HepG2 (cell line): ENCODE data around the gene HSPA5. TPM values are rescaled to one million over a fixed set of nuclear protein-coding genes. Genes with fewer than 3 reads are reported as not detected.
A peak's percentile ranks its signal among the peaks of the same experiment; 100 is the strongest.

Source experiments
- ATAC-seq: fragments of 200-7000 bp; cut with Tn5 transposase; 3 replicates; pipeline ENCODE4 v1.9.1; 2020; ENCODE audit warnings: mild to moderate bottlenecking, moderate library complexity
- BruUV-seq: library from RNA; stranded (reverse); fragments of 400-500 nt; replicated peaks from 2 replicates; lab custom pipeline; 2021; lab: Mats Ljungman, UMichigan
- CTCF ChIA-PET: fragments of 300-600 bp; formaldehyde crosslinking; extraction: SDS; loops from one replicate; lab custom pipeline; 2021; ENCODE audit warnings: low total read pairs, inconsistent platforms, low intra/inter-chr PET ratio; lab: Yijun Ruan, JAX
- POLR2A ChIA-PET: fragments of 350-600 bp; sonication (Branson Sonifier 250); formaldehyde crosslinking; loops from one replicate; lab custom pipeline; 2020; ENCODE audit warnings: antibody characterized with exemption, inconsistent platforms; lab: Yijun Ruan, JAX
- DNase-seq: peaks from one replicate; pipeline ENCODE4 v3.0.0-alpha.2; 2015; ENCODE audit warnings: low spot score
- FAIRE-seq: peaks from 3 replicates; lab custom pipeline; 2011; peaks lifted over from hg19 to GRCh38; lab: Jason Lieb, UNC
- H2AFZ ChIP-seq: one replicate; pipeline ENCODE4 v1.6.1; 2011; ENCODE audit warnings: low read length, inconsistent platforms
- H3K27ac ChIP-seq: fragments of 300-600 bp; 3 replicates; pipeline ENCODE4 v1.8.0; 2011; ENCODE audit warnings: mixed run types, mild to moderate bottlenecking, mixed read lengths, low read length, inconsistent platforms; ENCODE audit not compliant: insufficient read depth; ENCODE audit errors: extremely low read length
- H3K27me3 ChIP-seq, 2 experiments: fragments of 200-600 bp in 1 of 2; 2 replicates in 1 of 2; 3 replicates in 1 of 2; pipeline versions ENCODE4 v1.6.0 to v1.8.0; 2011; ENCODE audit warnings: low read length in 2 of 2, mild to moderate bottlenecking in 2 of 2, moderate library complexity in 2 of 2, inconsistent platforms in 1 of 2; ENCODE audit not compliant: insufficient read depth in 2 of 2, control insufficient read depth in 1 of 2
- H3K36me3 ChIP-seq, 2 experiments: fragments of 200-600 bp in 1 of 2; replicated peaks in 1 of 2; 2 replicates in 1 of 2; 3 replicates in 1 of 2; pipeline versions ENCODE4 v1.5.1 to v1.8.0; 2011; ENCODE audit warnings: low read length in 2 of 2, inconsistent platforms in 1 of 2; ENCODE audit not compliant: insufficient read depth in 2 of 2, control insufficient read depth in 1 of 2
- H3K4me1 ChIP-seq: 2 replicates; pipeline ENCODE4 v1.5.1; 2012; ENCODE audit warnings: low read length, inconsistent platforms; ENCODE audit not compliant: insufficient read depth
- H3K4me2 ChIP-seq: 2 replicates; pipeline ENCODE4 v1.6.0; 2011; ENCODE audit warnings: low read depth, low read length, inconsistent platforms
- H3K4me3 ChIP-seq, 3 experiments: fragments of 200-600 bp in 1 of 3; sonication (generic), shearing (Covaris generic) in 1 of 3; replicated peaks in 1 of 3; 2 replicates each; pipeline ENCODE4 v1.5.1; 2011 to 2016; ENCODE audit warnings: low read length in 3 of 3, inconsistent platforms in 2 of 3, low read depth in 2 of 3, mild to moderate bottlenecking in 2 of 3, control low read depth in 1 of 3, mixed read lengths in 1 of 3; ENCODE audit not compliant: insufficient read depth in 1 of 3
- H3K79me2 ChIP-seq: one replicate; pipeline ENCODE4 v1.6.1; 2011; ENCODE audit warnings: low read length, inconsistent platforms; ENCODE audit not compliant: insufficient read depth
- H3K9ac ChIP-seq: 2 replicates; pipeline ENCODE4 v1.6.0; 2011; ENCODE audit warnings: mild to moderate bottlenecking, low read depth, low read length, inconsistent platforms; ENCODE audit not compliant: insufficient read depth
- H3K9me3 ChIP-seq: 2 replicates; pipeline ENCODE4 v1.5.1; 2012; ENCODE audit warnings: mild to moderate bottlenecking, low read length
- H4K20me1 ChIP-seq: 2 replicates; pipeline ENCODE4 v1.6.0; 2011; ENCODE audit warnings: inconsistent platforms, mild to moderate bottlenecking, low read length, moderate library complexity; ENCODE audit not compliant: insufficient read depth
- PRPF4 ChIP-seq: fragments of 200-400 bp; formaldehyde crosslinking; IDR thresholded peaks from 2 replicates; pipeline ENCODE4 v1.6.1; 2016; ENCODE audit warnings: low read length, low read depth; ENCODE audit not compliant: poor library complexity, severe bottlenecking
- SIX4 ChIP-seq: sonication (generic); formaldehyde crosslinking; IDR thresholded peaks from 2 replicates; pipeline ENCODE4 v1.4.0; 2020; ENCODE audit warnings: missing genetic modification reagents
- ZNF121 ChIP-seq: sonication (generic); formaldehyde crosslinking; IDR thresholded peaks from 2 replicates; pipeline ENCODE4 v1.5.0; 2020; ENCODE audit warnings: mild to moderate bottlenecking, missing genetic modification reagents
- WGBS: methylation state at CpG from one replicate; pipeline ENCODE4 v1.1.6; 2017; ENCODE audit warnings: low lambda C conversion rate; 5-methylcytosine and 5-hydroxymethylcytosine counted together
- in situ Hi-C: cut with HindIII; loops from 2 replicates; pipeline ENCODE4 v1.10.0; 2017; ENCODE audit warnings: low pct_unique_long_range_greater_than_20kb; ENCODE audit not compliant: extremely low pct_ligation_motif_present
- intact Hi-C: fragments of 100-400 bp; cut with micrococcal nuclease; formaldehyde crosslinking; loops from one replicate; pipeline ENCODE4 v1.10.0; 2022; ENCODE audit not compliant: unreplicated experiment
- polyA plus RNA-seq, 8 experiments: library from polyadenylated mRNA; depleted of rRNA in 3 of 8; stranded (reverse) in 7 of 8; unstranded in 1 of 8; fragments of >200 nt; fragmentation: Illumina TruSeq in 4 of 8; extraction: Trizol in 4 of 8; gene quantifications; 2 replicates each; pipeline versions ENCODE4 v1.2.1 to v1.2.3, GENCODE V29; 2011 to 2016; ENCODE audit warnings: low read depth in 4 of 8, missing spikeins in 1 of 8, mixed read lengths in 1 of 8; ENCODE audit not compliant: insufficient read depth in 1 of 8
- total RNA-seq, 5 experiments: library from RNA; depleted of rRNA; stranded (reverse); fragments of >200 nt; fragmentation: Illumina TruSeq; extraction: Trizol; gene quantifications; 2 replicates each; pipeline ENCODE4 v1.2.3, GENCODE V29; 2016; ENCODE audit warnings: low read depth in 1 of 5
- TF ChIP-seq, protein P1 (sequence below): IDR thresholded peaks from 2 replicates; pipeline ENCODE4 v1.6.1; 2012; ENCODE audit warnings: low read depth, low read length, improper control_type of control experiment

Gene HSPA5
- total and polyA plus RNA-seq, 2 of the 13 experiments (the other 11 are each of a cell fraction or from before 2014, with no cell fraction given) = 201 to 206 TPM

DNA sequence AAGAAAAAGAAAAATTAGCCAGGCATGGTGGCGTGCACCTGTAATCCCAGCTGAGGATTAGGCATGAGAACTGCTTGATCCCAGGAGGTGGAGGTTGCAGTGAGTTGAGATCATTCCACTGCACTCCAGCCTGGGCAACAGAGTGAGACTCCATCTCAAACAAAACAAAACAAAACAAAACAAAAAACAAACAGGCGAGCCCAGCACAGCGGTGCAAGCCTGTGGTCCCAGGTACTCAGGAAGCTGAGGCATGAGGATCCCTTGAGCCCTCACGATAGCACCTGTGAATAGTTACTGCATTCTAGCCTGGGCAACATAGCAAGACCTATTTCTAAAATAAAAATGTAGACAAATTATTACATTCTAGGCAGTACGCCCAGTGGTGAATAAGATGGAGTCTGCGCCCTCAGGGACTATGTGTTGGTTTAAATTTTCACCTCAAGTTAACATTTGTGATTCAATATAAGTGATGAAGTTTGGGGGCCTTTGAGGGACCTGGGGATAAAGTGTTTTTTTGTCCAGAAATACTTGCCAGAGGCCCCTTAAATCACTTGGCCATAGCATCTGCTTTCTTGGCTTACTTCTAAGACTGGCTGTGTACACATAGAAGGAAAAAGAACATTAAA, 17.1 kb upstream of the HSPA5 start:
- Histone ChIP-seq H3K9ac (no peak overlapping the region), H3K79me2 (peaks cover 14% of the 10 kb centered on the region), H4K20me1 (peaks cover 6% of the 10 kb centered on the region), H3K4me2 (0 out of 2 replicates have a peak overlapping the region, but pooled peaks have one; percentile 16), H3K9me3 (no peaks in the 10 kb centered on the region), H3K4me3 (no peak overlapping the region), H3K27me3 (no peaks in the 10 kb centered on the region), H3K4me1 (peaks cover 46% of the 10 kb centered on the region), H3K36me3 (no peaks in the 10 kb centered on the region), H3K27ac (no peak overlapping the region), H2AFZ (no peak overlapping the region)
- WGBS = 89% methylated on average over 6 of the region's 6 CpGs
- no TSS peak for BruUV-seq
- no peak for TF ChIP-seq SIX4 (CRISPR knock-in tag)
- no peak for TF ChIP-seq PRPF4
- peak; percentile 58; the same call in 1 of the 2 replicates for TF ChIP-seq ZNF121 (CRISPR knock-in tag)
- TF ChIP-seq, protein P1, sequence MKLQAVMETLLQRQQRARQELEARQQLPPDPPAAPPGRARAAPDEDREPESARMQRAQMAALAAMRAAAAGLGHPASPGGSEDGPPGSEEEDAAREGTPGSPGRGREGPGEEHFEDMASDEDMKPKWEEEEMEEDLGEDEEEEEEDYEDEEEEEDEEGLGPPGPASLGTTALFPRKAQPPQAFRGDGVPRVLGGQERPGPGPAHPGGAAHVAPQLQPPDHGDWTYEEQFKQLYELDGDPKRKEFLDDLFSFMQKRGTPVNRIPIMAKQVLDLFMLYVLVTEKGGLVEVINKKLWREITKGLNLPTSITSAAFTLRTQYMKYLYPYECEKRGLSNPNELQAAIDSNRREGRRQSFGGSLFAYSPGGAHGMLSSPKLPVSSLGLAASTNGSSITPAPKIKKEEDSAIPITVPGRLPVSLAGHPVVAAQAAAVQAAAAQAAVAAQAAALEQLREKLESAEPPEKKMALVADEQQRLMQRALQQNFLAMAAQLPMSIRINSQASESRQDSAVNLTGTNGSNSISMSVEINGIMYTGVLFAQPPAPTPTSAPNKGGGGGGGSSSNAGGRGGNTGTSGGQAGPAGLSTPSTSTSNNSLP = no peak
- ChIA-PET CTCF (no interaction called here), POLR2A (no interaction called here)
- intact Hi-C loops (no loop called here), in situ Hi-C loops (loop anchor here (5.0 kb wide), 1 partner anchor 114 kb away; no protein-coding TSS in a partner anchor)
- no peak for DNase-seq
- no peak for ATAC-seq
- FAIRE-seq = no peak
